KG1 (cell line): ENCODE measurements around the gene EFR3B.
"Not testable (repeated sequence)": the region's sequence is repeated elsewhere in the genome, so short reads cannot be mapped to it uniquely, and the experiment has no call there.

Experiments
- DNase-seq: peaks from one replicate; lab custom pipeline; 2025; lab: John Stamatoyannopoulos, UW

Gene EFR3B, protein sequence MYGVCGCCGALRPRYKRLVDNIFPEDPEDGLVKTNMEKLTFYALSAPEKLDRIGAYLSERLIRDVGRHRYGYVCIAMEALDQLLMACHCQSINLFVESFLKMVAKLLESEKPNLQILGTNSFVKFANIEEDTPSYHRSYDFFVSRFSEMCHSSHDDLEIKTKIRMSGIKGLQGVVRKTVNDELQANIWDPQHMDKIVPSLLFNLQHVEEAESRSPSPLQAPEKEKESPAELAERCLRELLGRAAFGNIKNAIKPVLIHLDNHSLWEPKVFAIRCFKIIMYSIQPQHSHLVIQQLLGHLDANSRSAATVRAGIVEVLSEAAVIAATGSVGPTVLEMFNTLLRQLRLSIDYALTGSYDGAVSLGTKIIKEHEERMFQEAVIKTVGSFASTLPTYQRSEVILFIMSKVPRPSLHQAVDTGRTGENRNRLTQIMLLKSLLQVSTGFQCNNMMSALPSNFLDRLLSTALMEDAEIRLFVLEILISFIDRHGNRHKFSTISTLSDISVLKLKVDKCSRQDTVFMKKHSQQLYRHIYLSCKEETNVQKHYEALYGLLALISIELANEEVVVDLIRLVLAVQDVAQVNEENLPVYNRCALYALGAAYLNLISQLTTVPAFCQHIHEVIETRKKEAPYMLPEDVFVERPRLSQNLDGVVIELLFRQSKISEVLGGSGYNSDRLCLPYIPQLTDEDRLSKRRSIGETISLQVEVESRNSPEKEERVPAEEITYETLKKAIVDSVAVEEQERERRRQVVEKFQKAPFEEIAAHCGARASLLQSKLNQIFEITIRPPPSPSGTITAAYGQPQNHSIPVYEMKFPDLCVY

DNA sequence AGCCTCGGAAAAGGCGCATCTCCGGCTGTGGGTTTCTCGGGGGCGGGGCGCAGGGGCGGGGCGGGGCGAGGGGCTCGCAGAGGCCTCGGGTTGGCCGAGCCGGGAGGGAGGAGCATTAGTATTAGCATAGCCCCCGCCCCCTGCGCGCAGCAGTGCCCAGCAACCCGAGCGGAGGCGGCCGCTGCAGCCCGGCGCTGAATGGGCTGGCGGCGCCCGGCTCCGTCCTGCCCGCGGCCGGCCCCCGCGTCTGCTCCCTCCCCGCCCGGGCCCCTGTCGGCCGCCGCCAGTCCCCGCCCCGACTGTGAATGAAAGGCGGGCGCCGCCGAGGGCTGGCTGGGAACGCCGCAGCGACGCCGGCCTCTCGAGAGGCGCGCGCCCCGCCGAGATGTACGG lies at the start of gene EFR3B:
EFR3B (plus strand) TSS at position 149 of the 393 bp plus-strand sequence; CDS start at position 386, 237 bp downstream.
- DNase-seq: peak; percentile 71

GRCh38 chr2:24993406-24994145 lies 48.3 kb upstream of the EFR3B start:
- DNase-seq: no peak

DNA sequence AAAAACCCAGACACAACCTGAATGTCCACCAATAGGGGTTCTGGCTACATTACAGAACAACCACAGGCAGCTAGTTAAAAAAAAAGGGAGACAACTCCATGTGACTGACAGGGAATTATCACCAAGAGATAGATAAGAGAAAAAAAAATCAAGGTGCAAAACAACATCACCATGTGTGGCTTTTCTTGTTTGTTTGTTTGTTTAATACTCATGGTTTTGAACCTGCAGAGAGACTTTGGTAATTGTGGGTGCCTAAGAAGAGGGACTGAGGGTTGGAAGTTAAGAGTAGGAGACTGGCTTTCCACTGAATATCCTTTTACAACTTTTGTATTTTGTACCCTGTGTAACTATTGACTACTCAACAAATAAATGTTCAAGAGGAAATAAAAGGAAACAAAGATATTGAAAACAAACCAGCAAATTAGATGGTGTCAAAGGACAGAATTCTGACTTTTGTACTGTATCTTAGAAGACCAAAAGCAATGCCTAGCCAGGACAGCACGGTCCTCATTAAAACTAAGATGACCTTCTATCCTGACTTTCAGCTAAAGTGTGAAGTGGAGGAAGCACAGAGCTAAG lies 47.6 kb upstream of the EFR3B start:
- DNase-seq: no peak

DNA sequence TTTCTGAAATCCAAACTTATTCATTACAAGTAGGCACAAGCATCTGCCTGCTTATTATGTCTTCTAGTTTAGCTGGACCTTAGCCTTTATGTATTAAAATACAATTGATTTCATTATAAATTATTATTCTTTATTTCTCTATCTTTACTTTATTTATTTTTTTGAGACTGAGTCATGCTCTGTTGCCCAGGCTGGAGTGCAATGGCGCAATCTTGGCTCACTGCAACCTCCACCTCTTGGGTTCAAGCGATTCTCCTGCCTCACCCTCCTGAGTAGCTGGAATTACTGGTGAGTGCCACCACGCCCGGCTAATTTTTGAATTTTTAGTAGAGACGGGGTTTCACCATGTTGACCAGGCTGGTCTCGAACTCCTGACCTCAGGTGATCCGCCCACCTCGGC lies 42.8 kb upstream of the EFR3B start:
- DNase-seq: not testable (repeated sequence)

DNA sequence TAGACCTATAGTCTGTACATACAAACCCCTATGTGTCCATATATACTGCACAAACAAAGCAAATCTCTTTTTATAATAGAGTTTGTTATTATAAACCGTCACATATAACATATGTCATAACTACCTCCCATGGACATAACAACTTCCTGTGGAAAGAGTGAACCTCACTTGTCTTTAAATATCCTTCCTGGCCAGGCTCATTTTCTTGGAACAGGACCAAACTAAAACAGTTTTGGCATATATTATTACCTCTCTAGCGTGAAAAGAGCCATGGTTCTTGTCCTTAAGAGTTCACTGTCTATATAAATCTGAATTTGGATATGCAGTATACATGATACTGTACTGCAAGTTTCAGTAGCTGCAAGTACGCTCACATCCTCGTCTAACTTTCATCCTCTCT lies 41.8 kb upstream of the EFR3B start:
- DNase-seq: no peak

GRCh38 chr2:25000503-25001324 lies 41.2 kb upstream of the EFR3B start:
- DNase-seq: no peak

- no peak for DNase-seq
These were observed 40.6 kb upstream of the EFR3B start for GRCh38 chr2:25001325-25001637.

- no peak for DNase-seq
These were observed 39.8 kb upstream of the EFR3B start for GRCh38 chr2:25002066-25002465.

DNA sequence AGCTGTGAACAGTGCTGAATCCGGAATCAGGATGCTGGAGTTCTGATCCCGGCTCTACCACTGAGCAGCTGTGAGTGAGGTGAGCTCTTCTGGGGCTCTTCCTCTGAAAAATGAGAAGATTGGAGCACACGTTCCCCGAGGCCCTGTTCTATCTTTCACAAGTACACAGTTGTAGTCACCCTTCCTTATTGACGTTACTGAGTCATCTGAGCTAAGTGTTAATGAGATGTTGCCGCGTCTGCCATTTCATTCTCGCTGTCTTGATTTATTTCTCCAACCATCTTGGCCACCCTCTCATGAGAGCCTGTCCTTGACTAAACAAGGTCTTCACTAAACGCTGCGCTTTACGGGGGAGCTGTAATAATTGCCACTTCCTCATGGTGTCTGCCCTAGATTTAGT lies 31.9 kb upstream of the EFR3B start:
- no peak for DNase-seq

GRCh38 chr2:25011342-25011741 lies 30.5 kb upstream of the EFR3B start:
- DNase-seq: not testable (repeated sequence)

GRCh38 chr2:25014631-25015030 lies 27.2 kb upstream of the EFR3B start:
- DNase-seq: no peak

GRCh38 chr2:25018681-25019080 lies 23.2 kb upstream of the EFR3B start:
- no peak for DNase-seq

DNA sequence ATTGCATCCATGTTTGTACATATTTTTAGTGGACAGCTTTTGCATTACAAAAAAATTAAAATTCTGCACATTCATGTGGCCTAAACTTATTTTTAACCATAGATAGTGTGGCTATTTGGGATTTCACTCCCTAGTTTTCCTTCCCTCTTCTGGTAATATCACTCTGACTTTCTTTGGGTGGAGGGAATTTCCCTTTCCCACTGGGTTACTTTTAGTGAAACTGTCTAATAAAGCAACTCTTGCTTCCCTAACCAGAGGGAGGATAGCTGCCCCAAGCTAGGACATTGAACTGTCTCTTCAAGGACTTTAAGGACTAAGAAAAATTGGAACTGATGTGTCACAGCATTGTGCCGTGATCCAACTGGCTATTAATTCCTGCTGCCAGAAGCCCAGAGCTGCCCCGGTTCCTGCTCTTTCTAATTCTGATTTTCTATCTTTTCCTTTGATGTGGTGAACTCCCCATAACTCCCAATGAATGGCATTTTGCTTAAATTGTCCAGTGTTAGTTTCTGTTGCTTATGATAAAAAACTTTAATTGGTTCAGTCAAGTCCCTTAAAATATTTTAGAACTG lies 20.0 kb upstream of the EFR3B start:
- DNase-seq: no peak

DNA sequence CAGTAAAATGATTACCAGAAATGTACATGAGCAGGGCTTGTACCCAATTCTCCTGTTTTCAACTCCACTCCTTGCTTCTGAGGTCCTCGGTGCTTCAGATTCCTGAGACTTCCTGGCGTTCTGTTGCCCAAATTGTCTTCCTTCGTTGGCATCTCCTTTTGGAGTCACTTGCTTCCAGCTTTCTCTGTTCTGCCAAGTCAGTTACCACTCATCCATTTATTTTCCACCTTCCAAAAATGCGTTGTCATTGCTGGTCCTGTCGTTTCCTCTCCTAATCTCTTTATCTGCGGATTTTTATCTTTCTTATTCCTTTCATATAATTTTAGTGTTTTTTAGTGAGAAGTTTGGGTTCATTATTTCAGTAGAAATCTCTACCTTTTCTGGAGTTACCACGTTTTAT lies 18.5 kb upstream of the EFR3B start:
- DNase-seq: no peak

- DNase-seq: no peak
These were observed 16.5 kb upstream of the EFR3B start for GRCh38 chr2:25025229-25026007.

DNA sequence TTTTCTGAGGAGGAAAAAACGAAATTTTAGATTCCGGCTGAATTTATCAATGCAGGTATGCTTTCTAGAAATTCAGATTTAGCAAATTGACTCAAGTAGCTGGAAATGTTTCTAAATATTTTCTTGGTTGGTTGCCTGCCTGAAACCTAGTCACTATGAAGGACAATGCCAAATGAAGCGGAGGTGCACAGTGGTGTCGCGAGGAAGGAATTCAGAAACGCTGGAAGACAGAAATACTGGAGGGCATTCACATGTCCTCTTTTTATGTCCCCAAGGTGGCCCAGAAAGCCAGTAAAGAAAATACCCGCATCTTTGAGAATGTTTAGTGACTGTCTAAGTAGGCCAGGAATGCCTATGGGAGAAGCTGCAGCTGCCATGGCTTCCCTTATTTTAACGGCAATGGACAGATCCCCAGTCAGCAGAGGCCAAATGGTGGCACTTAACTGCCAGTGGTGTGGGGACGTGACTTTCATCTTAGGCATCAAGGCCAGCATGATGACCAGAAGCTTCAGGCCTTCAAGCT lies 15.8 kb upstream of the EFR3B start:
- DNase-seq: no peak

GRCh38 chr2:25029183-25029554 lies 12.7 kb upstream of the EFR3B start:
- DNase-seq: no peak

DNA sequence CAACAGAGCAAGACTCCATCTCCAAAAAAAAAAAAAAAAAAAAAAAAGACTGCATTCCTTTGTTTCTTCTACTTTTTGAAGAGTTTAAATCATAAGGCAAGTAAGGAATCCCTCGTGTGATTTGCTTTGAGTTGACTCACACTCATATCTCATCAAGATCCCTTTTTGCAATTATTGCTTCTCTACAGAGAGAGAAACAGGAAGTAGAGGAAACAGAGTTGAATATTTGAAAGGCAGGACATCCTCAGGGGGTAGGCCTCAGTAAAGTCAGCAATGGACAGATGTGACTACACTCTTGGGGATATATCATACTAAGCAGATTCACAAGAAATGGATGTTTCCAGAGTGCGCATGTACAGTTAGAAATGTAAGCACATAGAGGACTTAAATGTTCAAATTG lies 11.2 kb upstream of the EFR3B start:
- no peak for DNase-seq

DNA sequence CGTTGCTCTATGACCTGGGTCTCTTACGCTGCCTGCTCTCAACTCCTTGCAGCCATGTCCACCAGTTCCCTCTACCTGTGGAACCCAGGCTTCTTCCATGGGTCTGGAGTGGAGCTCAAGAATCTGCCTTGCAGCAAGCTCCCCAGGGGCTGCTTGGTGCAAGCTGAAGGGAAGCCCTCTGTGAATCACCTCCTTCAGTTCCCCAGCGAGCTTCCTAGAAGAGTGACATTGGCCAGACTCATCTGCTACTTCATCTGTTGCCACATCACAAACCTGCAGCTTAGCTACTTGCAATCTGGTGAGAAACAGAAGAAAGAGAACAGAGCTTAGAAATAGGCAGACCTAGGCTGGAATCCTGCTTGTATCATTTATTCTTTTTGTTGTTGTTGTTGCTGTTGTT lies 9.8 kb upstream of the EFR3B start:
- DNase-seq: no peak

DNA sequence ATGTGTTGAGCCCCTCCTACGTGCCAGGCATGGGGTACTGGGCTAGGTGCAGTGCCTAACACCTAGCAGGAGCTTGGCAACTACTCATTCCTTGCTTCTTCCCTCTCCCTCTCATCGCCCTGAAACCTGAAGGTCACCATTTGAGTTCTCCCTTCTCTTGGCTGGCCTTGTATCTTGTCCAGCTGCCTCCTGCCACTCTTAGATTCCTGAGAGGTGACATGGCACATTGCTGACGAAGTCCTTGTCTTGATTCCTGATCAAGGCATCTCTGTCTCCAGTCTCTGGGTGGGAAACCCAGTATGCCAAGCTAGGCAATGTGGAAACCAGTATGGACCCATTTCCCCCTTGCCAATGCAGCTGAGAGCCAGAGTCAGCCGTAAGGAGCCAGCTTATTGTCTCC lies 9.0 kb upstream of the EFR3B start:
- no peak for DNase-seq
